GM15510 (cell line): ENCODE results near the gene MAP2K7.
A peak's percentile ranks its signal among the peaks of the same experiment; 100 is the strongest.

ENCODE experiments used
- POLR2A ChIP-seq: IDR thresholded peaks from 3 replicates; pipeline ENCODE4 v1.6.1; 2011; ENCODE audit warnings: borderline replicate concordance; ENCODE audit not compliant: insufficient read length; ENCODE audit errors: extremely low read depth

MAP2K7 gene

DNA sequence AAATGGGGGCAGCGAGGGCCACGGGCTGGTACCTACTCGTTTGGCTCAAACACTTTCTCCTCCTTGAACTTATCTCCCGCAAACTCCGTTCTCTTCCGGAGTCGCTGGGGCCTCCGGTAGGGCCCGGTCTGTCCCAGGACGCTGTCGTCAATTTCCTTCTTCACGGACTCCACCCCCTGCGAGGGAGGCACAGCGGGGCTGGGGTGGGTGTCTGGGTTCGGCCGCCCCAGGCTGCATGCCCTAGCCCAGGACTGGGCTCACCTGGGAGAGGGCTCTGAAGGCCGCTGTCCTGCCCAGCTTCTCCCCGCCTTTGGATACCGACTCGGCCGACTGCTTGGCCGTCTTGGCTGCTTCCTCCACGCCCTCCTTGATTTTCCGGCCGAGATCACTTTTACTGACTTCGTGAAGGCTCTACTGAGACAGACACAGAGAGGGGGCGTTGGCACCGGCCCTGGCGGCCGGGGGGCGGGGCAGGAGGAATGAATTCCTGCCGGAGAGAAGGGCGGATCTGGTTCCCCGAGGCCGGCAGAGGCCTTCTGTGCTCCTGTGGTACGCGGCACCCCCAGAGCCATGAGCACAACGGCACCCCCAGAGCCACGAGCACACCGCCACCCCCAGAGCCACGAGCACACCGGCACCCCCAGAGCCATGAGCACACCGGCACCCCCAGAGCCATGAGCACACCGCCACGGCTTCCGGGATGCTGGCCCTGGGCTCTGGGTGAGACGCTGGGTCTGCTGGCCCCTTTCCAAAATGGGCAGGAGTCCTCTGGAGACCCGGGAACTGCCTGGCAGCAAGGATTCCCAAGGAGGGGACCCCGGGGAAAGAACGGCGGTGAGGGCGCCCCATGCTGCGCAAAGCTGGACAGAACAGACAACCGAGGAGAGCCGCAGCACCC is 30.4 kb downstream of the MAP2K7 start:
- TF ChIP-seq POLR2A, result no peak

- no peak for TF ChIP-seq POLR2A
Observed at GRCh38 chr19:7934766-7935165, 31.1 kb downstream of the MAP2K7 start.

- no peak for TF ChIP-seq POLR2A
Observed at GRCh38 chr19:7940841-7941240, 37.2 kb downstream of the MAP2K7 start.

DNA sequence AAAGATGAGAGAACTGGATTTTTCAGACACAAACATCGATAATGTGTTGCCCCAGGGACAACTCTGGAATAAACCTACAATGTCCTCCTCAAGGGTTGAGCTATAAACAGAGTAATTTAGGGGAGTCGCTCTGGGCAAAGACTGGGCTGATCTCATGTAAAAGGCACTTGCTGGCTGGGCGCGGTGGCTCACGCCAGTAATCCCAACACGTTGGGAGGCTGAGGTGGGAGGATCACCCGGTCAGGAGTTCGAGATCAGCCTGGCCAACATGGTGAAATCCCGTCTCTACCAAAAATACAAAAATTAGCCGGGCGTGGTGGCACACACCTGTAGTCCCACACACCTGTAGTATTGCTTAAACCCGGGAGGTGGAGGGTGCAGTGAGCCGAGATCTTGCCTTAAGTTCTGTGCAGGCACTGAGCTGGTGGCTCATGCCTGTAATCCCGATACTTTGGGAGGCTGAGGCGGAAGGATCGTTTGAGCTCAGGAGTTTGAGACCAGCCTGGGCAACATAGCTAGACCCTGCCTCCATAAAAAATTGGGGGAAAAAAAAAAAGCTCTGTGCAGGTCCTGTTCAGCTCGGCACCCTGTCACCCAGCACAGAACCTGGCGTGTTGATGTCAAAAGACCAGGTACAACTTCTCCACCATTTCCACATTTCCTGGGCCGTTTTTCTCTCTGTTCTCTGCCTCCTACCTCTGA is 38.4 kb downstream of the MAP2K7 start:
- TF ChIP-seq POLR2A, result no peak

- TF ChIP-seq POLR2A, result no peak
Observed at GRCh38 chr19:7942981-7943443, 39.3 kb downstream of the MAP2K7 start.

GRCh38 chr19:7943444-7944176 is 39.9 kb downstream of the MAP2K7 start, which contains the start of gene TIMM44:
TIMM44 (minus strand) TSS chr19:7943666; CDS start chr19:7943651, 15 bp downstream.
- peak; percentile 90 for TF ChIP-seq POLR2A

- TF ChIP-seq POLR2A, result no peak
Observed at GRCh38 chr19:7944177-7944761, 40.6 kb downstream of the MAP2K7 start.

DNA sequence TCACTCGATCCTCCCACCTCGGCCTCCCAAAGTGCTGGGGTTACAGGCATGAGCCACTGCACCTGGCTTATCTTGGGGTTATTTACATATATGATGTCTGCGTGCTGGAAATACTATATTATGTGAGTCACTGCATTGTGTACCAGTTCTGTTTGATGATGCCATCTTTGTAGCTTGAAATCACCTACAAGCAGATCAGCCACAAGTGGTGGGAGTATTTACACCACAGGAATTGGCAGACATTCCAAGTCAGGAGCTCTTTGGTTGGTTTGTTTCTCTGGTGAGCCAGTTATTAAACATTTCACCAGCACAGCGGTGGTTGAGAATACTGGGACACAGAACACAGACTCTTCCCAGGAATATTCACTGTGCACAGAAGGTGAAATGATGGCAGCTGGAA is 44.3 kb downstream of the MAP2K7 start:
- TF ChIP-seq POLR2A, result no peak

DNA sequence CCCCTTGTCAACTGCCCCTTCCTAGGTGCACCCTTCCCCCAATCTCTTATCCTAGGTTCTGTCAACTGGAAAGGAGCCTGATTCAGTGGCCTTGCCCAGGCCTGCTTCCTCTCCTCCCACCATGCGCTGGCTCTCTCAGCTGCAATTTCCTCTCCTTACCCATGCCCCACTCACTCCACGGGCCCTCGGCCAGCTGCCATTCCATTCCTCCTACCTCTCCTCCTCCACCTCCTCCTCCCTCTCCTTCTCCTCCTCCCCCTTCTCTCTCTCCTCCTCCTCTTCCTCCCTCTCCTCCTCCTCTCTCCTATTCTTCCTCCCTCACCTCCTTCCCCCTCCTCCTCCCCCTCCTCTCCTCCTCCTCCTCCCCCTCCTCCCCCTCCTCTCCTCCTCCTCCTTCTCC is 49.4 kb downstream of the MAP2K7 start:
- TF ChIP-seq POLR2A, result no peak

- no peak for TF ChIP-seq POLR2A
Observed at GRCh38 chr19:7953576-7953975, 49.9 kb downstream of the MAP2K7 start.

- no peak for TF ChIP-seq POLR2A
Observed at GRCh38 chr19:7955696-7956095, 52.0 kb downstream of the MAP2K7 start.

GRCh38 chr19:7959211-7959610 is 55.5 kb downstream of the MAP2K7 start:
- no peak for TF ChIP-seq POLR2A

DNA sequence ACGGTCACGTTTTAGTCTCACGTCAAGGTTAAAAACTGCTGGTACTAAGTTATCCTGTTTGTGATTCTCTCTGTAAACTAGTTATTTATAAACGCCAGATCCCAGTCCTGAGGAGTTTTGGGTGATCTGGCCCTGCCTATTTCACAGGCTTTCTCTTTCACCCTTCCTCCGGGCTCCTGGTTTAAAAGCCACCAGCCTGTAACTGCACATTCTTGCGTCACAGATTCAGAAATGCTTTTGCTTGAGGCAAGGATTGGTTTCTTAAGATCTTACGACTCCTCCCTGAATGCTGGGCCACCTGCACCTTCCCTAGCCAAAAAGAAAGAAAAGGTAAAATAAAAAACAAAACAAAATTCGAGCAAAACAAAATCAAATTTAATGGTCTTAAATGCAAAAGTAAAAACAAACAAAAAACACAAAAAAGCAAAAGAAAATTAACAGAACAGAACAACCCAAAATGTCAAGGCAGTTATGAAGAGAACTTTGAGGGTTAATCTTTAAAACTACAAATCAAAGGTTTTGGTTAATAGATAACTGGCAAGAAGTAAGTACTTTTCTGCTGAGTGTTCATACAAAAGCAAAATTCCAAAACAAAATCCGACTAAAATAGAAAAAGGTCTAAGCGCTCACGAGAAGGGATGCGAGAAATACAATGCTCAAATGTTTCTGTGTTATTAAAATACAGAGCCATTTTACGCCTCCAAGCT is 58.4 kb downstream of the MAP2K7 start:
- TF ChIP-seq POLR2A, result no peak

DNA sequence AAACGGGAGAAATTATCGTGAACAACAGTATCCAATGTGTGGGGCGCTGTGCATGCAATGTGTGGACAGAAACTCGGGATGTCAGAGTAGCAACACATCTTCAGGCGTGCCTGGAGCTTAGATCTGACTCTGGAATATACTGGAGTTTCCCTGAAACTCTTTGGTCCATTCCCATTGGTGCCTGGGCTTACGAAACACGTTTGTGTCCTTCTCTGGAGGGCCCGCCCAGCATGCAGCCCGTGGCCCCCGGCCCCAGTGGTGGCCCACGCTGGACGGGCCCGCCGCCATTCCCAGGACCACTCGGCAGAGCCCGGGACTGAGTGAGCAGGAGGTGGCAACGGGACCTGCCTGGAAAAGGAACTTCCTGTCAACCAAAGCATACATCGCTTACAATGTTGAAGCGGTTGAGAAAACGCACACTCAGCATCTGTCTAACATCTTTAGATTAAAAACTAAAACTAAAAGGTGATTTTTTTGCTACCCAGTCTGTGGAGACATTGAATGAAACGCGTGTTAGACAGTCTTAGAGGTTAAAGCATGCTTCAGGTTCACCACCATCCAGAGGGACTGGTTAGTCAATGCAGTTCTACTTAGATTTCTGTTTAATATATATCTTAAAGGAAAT is 59.1 kb downstream of the MAP2K7 start:
- TF ChIP-seq POLR2A, result no peak

GRCh38 chr19:7963566-7963965 is 59.9 kb downstream of the MAP2K7 start:
- TF ChIP-seq POLR2A, result no peak
